Bronchial epithelial cell (primary cell): ENCODE measurements around the gene PLA2G4D. TPM values are rescaled to one million over a fixed set of nuclear protein-coding genes. Genes with fewer than 3 reads are reported as not detected.

Experiments used
- DNase-seq: peaks from one replicate; pipeline ENCODE4 v3.0.0-alpha.2; 2010; ENCODE audit warnings: low read depth
- FAIRE-seq: peaks from 2 replicates; lab custom pipeline; 2011; peaks lifted over from hg19 to GRCh38; lab: Jason Lieb, UNC
- H3K27me3 ChIP-seq: 2 replicates; pipeline ENCODE4 v1.5.1; 2011; ENCODE audit warnings: low read length; ENCODE audit not compliant: control insufficient read depth, insufficient read depth
- H3K36me3 ChIP-seq: 2 replicates; pipeline ENCODE4 v1.5.1; 2011; ENCODE audit warnings: low read length; ENCODE audit not compliant: control insufficient read depth, insufficient read depth
- H3K4me3 ChIP-seq: 2 replicates; pipeline ENCODE4 v1.5.1; 2011; ENCODE audit warnings: mild to moderate bottlenecking, low read depth, low read length, control low read depth
- total RNA-seq: library from RNA; depleted of rRNA; stranded (reverse); fragments of >200 nt; gene quantifications from 2 replicates; pipeline ENCODE4 v1.2.1, GENCODE V29; 2014
- TF ChIP-seq, protein P1 (sequence below): IDR thresholded peaks from 2 replicates; pipeline ENCODE4 v1.5.1; 2011; ENCODE audit warnings: mild to moderate bottlenecking, moderate library complexity, low read length, control low read depth, inconsistent platforms; ENCODE audit not compliant: insufficient read depth, severe bottlenecking

Gene PLA2G4D
- total RNA-seq, 1 donor from 2014 or later = under 0.01 TPM

DNA sequence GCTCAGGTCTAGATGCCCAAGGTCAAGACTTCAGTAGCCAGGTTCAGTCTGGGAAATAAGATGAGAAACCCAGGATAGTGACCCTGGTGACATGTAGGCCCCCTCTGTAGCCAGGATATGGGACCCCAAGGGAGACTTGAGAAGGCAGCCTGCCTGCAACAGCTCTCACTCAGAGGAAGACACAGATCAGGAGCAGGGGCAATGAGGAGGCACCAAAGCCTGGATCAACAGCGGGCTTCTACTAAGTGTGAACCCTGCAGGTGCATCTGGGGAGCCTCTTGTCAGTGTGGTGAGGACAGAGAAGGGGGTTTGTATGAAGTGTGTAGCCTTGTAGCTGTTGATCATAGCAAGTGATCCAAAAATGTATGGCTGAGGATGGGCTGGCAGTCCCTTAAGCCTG is 36.6 kb upstream of the PLA2G4D start:
- Histone ChIP-seq H3K36me3 (no peaks in the 10 kb centered on the region), H3K4me3 (no peak overlapping the region), H3K27me3 (peaks cover 6% of the 10 kb centered on the region)
- DNase-seq (no peak), FAIRE-seq (peak; percentile 86)
- TF ChIP-seq, protein P1, sequence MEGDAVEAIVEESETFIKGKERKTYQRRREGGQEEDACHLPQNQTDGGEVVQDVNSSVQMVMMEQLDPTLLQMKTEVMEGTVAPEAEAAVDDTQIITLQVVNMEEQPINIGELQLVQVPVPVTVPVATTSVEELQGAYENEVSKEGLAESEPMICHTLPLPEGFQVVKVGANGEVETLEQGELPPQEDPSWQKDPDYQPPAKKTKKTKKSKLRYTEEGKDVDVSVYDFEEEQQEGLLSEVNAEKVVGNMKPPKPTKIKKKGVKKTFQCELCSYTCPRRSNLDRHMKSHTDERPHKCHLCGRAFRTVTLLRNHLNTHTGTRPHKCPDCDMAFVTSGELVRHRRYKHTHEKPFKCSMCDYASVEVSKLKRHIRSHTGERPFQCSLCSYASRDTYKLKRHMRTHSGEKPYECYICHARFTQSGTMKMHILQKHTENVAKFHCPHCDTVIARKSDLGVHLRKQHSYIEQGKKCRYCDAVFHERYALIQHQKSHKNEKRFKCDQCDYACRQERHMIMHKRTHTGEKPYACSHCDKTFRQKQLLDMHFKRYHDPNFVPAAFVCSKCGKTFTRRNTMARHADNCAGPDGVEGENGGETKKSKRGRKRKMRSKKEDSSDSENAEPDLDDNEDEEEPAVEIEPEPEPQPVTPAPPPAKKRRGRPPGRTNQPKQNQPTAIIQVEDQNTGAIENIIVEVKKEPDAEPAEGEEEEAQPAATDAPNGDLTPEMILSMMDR = no peak

DNA sequence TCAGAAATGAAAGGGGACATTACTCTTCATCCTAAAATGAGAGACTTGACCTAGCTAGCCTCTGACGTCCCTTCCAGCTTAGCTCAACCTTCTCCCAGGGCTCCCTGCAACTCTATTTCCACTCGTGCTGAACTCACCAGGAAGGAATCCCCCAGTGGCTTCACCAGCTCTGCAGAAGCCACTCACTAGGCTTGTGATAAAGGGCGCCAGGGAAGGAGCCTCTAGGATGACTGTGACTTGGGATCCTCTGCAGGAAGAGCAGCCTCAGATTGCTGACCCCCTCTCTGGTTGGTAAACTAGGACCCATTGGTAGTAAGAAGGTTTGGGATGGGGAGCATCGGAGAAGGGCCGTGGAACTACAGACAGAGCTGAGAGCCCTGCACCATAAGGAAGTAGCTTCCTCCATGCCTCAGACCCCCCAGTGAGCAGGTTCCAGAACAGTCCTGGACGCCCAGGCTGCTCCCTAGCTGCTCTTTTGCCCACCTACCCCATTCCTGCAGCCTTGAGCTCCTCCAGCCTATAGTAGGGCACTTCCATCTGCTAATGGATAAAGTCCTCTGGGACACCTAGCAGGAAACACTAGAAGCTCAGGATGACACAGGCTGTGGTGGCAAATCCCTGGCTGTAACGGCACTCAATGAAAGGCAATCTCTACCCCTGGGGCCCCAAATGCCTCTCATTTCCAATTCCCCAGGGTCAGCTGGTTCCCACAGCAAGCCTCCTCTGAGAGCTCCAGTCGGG is 36.1 kb upstream of the PLA2G4D start:
- Histone ChIP-seq H3K4me3 (no peak overlapping the region), H3K36me3 (no peaks in the 10 kb centered on the region), H3K27me3 (peaks cover 6% of the 10 kb centered on the region)
- DNase-seq (no peak), FAIRE-seq (no peak)
- TF ChIP-seq, protein P1 = no peak

DNA sequence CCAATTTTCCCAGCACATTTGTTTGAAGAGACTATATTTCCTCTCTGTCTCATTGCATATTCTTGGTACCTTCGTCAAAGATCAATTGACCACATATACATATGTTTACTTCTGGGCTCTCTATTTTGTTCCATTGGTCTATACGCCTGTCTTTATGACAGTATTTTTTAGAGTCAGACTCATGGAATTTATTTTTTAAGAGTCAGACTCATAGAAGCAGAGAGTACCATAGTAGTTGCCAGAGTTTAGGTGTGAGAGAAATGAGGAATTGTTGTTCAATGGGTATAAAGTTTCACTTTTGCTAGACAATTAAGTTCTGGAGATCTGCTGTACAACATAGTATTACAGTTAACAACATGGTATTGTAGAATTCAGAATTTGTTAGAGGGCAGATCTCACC is 35.0 kb upstream of the PLA2G4D start:
- Histone ChIP-seq H3K27me3 (peaks cover 6% of the 10 kb centered on the region), H3K4me3 (no peak overlapping the region), H3K36me3 (no peaks in the 10 kb centered on the region)
- TF ChIP-seq, protein P1 = no peak
- no peak for DNase-seq
- FAIRE-seq = no peak

DNA sequence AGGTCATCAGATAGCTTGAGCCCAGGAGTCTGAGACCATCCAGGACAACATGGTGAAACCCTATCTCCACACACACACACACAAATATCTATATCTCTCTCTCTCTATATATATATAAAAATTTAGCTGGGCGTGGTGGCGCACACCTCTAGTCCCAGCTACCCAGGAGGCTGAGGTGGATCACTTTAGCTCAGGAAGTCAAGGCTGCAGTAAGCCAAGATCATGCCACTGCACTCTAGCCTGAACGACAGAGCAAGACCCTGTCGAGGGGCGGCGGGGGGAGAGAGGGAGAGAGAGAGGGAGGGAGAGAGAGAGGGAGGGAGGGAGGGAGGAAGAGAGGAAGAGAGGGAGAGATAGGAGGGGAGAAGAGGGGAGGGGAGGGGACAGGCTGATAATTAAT is 34.1 kb upstream of the PLA2G4D start:
- TF ChIP-seq, protein P1 = no peak
- H3K4me3 ChIP-seq = no peak overlapping the region
- DNase-seq (no peak), FAIRE-seq (no peak)
- H3K36me3 ChIP-seq = no peaks in the 10 kb centered on the region
- H3K27me3 ChIP-seq = peaks cover 6% of the 10 kb centered on the region

DNA sequence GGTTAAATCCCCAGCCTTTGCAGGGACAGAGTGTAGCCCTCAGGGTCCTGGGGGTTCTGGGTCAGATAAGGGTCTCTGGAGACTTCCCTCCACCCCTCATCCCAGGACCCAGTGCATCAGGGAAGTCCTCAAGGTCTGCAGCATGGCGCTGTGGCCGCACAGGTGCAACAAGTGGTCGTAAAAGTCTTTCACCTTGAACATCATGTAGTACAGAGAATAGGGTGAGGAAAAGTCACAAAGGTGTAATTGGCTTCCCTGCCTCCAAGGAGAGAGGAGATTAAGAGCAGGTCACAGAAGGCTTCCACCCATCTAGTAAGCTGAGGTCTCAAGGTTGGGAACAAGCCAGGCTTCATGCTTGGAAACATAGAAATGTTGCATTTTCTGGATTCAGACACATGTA is 29.2 kb upstream of the PLA2G4D start:
- no peak for FAIRE-seq
- Histone ChIP-seq H3K36me3 (no peaks in the 10 kb centered on the region), H3K27me3 (no peaks in the 10 kb centered on the region), H3K4me3 (no peak overlapping the region)
- DNase-seq = no peak
- TF ChIP-seq, protein P1 = no peak

DNA sequence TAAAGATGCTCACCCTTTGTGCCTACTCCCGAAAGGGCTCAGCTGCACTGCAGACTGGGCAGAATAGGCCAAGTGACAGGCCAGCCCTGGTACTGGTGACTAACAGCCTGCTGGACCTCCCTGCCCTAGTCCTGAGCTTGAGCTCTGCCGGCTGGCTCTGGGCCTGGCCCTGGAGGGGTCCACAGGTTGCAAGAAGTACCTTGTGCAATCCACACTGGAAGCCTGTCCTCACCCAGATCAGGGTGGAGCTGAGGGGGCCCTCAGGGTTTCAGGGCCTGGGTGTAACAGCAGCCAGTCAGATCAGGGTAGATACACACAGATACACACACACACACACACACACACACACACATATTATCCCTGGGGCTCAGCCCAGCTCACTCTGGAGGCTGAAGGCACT is 27.3 kb upstream of the PLA2G4D start:
- no peaks in the 10 kb centered on the region for H3K27me3 ChIP-seq
- DNase-seq (peak; percentile 26), FAIRE-seq (no peak)

More for the DNA sequence above, 27.3 kb upstream of the PLA2G4D start:
- TF ChIP-seq, protein P1 = no peak
- no peaks in the 10 kb centered on the region for H3K36me3 ChIP-seq
- no peak overlapping the region for H3K4me3 ChIP-seq
